Fibroblast of lung (primary cell): Measurements from ENCODE around the gene GABBR1. TPM values are rescaled to one million over a fixed set of nuclear protein-coding genes. Genes with fewer than 3 reads are reported as not detected.

ENCODE experiments used
- DNase-seq, 2 donors: peaks; one replicate each; pipeline versions ENCODE4 v3.0.0 to v3.0.0-alpha.2; 2010; ENCODE audit warnings: low read depth in 2 of 2
- H2AFZ ChIP-seq: 2 replicates; pipeline ENCODE4 v1.5.1; 2012; ENCODE audit warnings: low read length, control low read depth, inconsistent platforms
- H3K27ac ChIP-seq: 2 replicates; pipeline ENCODE4 v1.5.1; 2011; ENCODE audit warnings: low read length, control low read depth; ENCODE audit not compliant: insufficient read depth
- H3K27me3 ChIP-seq: 2 replicates; pipeline ENCODE4 v1.5.1; 2011; ENCODE audit warnings: mild to moderate bottlenecking, low read length; ENCODE audit not compliant: control insufficient read depth, insufficient read depth
- H3K36me3 ChIP-seq: 2 replicates; pipeline ENCODE4 v1.5.1; 2011; ENCODE audit warnings: low read length; ENCODE audit not compliant: control insufficient read depth, insufficient read depth
- H3K4me1 ChIP-seq: 2 replicates; pipeline ENCODE4 v1.5.1; 2011; ENCODE audit warnings: low read length; ENCODE audit not compliant: control insufficient read depth, insufficient read depth; ENCODE audit errors: extremely low read depth
- H3K4me2 ChIP-seq: 2 replicates; pipeline ENCODE4 v1.5.1; 2011; ENCODE audit warnings: low read length, control low read depth; ENCODE audit not compliant: insufficient read depth; ENCODE audit errors: extremely low read depth
- H3K4me3 ChIP-seq, 4 experiments: fragments of 200-600 bp in 1 of 4; sonication (generic) in 1 of 4; replicated peaks in 1 of 4; 2 replicates each; pipeline ENCODE4 v1.5.1; 2011 to 2016; ENCODE audit warnings: low read length in 4 of 4, low read depth in 3 of 4, mild to moderate bottlenecking in 3 of 4, control low read depth in 2 of 4, inconsistent platforms in 1 of 4, mixed read lengths in 1 of 4; ENCODE audit not compliant: insufficient read depth in 1 of 4; ENCODE audit errors: control extremely low read depth in 1 of 4
- H3K79me2 ChIP-seq: 2 replicates; pipeline ENCODE4 v1.5.1; 2012; ENCODE audit warnings: mild to moderate bottlenecking, low read length, inconsistent platforms; ENCODE audit not compliant: control insufficient read depth, insufficient read depth
- H3K9ac ChIP-seq: 2 replicates; pipeline ENCODE4 v1.5.1; 2011; ENCODE audit warnings: mild to moderate bottlenecking, low read length, control low read depth; ENCODE audit not compliant: insufficient read depth
- H3K9me3 ChIP-seq: 2 replicates; pipeline ENCODE4 v1.5.1; 2012; ENCODE audit warnings: low read depth, low read length; ENCODE audit not compliant: control insufficient read depth, insufficient read depth
- H4K20me1 ChIP-seq: 2 replicates; pipeline ENCODE4 v1.5.1; 2011; ENCODE audit warnings: low read length; ENCODE audit not compliant: control insufficient read depth, insufficient read depth; ENCODE audit errors: extremely low read depth
- CTCF ChIP-seq, 2 donors: IDR thresholded peaks in 1 of 2; conservative IDR thresholded peaks in 1 of 2; 1 replicate in 1 of 2; 2 replicates in 1 of 2; pipeline ENCODE4 v1.5.1; 2011 to 2012; ENCODE audit warnings: low read length in 2 of 2, control low read depth in 1 of 2, inconsistent platforms in 1 of 2, low read depth in 1 of 2, mild to moderate bottlenecking in 1 of 2
- EZH2 ChIP-seq: IDR thresholded peaks from 2 replicates; pipeline ENCODE4 v1.5.1; 2012; ENCODE audit warnings: low read length, control low read depth, mild to moderate bottlenecking; ENCODE audit errors: missing control alignments
- polyA plus RNA-seq, 2 donors: library from polyadenylated mRNA; depleted of rRNA in 1 of 2; stranded (reverse) in 1 of 2; unstranded in 1 of 2; fragments of >200 nt; gene quantifications; 2 replicates each; pipeline ENCODE4 v1.2.1, GENCODE V29; 2011 to 2012; ENCODE audit warnings: missing spikeins in 1 of 2
- total RNA-seq: library from RNA; depleted of rRNA; stranded (reverse); fragments of >200 nt; gene quantifications from 2 replicates; pipeline ENCODE4 v1.2.1, GENCODE V29; 2014

Gene GABBR1
- total and polyA plus RNA-seq, 2 donors (not counting 1 experiment from before 2014, with no cell fraction given) = 10.9 to 13.4 TPM

DNA sequence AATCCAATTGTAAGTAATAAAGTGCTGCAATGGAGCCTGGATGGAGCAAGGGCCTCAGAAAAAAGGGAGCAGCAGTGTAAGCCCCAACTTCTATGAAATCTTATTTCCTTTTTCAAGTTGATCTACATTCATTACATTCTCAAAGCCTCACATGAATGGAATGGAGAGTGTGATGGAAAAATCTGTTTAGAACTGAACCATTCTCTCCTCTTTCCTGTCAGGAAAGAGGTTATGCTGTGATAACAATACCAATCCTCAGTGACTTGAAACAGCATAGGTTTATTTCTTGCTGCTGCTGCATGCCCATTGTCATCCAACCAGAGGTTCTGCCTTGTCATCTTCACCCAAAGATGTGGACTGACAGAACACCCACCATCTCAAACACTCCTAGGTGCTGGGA is 56.9 kb downstream of the GABBR1 start:
- TF ChIP-seq EZH2 (no peak), CTCF (conservative IDR thresholded peaks at IDR 0.05 in 1 of 2, IDR thresholded peaks at IDR 0.05 in 1 of 2; ENCODE audit: low read depth in 1 of 2, low read length in 2 of 2) (no peak)
- Histone ChIP-seq H3K4me1 (no peaks in the 10 kb centered on the region), H3K27me3 (no peaks in the 10 kb centered on the region), H3K4me3 (no peak overlapping the region), H3K79me2 (no peaks in the 10 kb centered on the region), H3K27ac (no peak overlapping the region), H2AFZ (no peak overlapping the region), H3K9ac (no peak overlapping the region), H3K9me3 (no peaks in the 10 kb centered on the region), H3K36me3 (no peaks in the 10 kb centered on the region), H3K4me2 (no peak overlapping the region), H4K20me1 (no peaks in the 10 kb centered on the region)
- no peak for DNase-seq

DNA sequence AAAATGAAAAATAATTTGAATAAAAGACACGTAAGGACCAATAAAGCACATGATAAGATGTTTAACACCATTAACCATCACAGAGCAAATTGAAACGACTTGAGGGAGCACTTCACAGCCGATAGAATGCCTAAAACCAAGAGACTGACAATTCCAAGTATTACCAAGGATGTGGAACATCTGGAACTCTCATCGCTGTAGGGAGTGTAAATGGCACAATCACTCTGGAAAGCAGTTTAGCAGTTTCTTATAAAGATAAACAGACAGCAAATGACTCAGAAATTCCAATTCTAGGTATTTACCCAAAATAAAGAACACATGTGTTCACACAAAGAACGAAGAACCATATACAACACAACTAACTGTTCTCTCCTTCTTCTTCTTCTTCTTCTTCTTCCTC is 65.0 kb downstream of the GABBR1 start:
- DNase-seq = peak in 1 of 2 donors; percentile 8
- no peaks in the 10 kb centered on the region for H3K36me3 ChIP-seq
- TF ChIP-seq CTCF (conservative IDR thresholded peaks at IDR 0.05 in 1 of 2, IDR thresholded peaks at IDR 0.05 in 1 of 2; ENCODE audit: low read depth in 1 of 2, low read length in 2 of 2) (no peak), EZH2 (no peak)
- no peaks in the 10 kb centered on the region for H3K79me2 ChIP-seq
- H3K4me1 ChIP-seq = no peaks in the 10 kb centered on the region
- no peak overlapping the region for H3K4me2 ChIP-seq
- no peak overlapping the region for H2AFZ ChIP-seq
- H3K27ac ChIP-seq = no peak overlapping the region
- no peaks in the 10 kb centered on the region for H3K9me3 ChIP-seq
- H3K4me3 ChIP-seq = no peak overlapping the region
- H4K20me1 ChIP-seq = no peaks in the 10 kb centered on the region
- no peak overlapping the region for H3K9ac ChIP-seq
- H3K27me3 ChIP-seq = no peaks in the 10 kb centered on the region

- no peaks in the 10 kb centered on the region for H3K27me3 ChIP-seq
- H3K27ac ChIP-seq = no peak overlapping the region
- no peak overlapping the region for H3K9ac ChIP-seq
- no peak overlapping the region for H3K4me3 ChIP-seq
- no peaks in the 10 kb centered on the region for H4K20me1 ChIP-seq
- H3K4me2 ChIP-seq = no peak overlapping the region
- TF ChIP-seq CTCF (conservative IDR thresholded peaks at IDR 0.05 in 1 of 2, IDR thresholded peaks at IDR 0.05 in 1 of 2; ENCODE audit: low read depth in 1 of 2, low read length in 2 of 2) = no peak
- no peak for TF ChIP-seq EZH2
- H3K4me1 ChIP-seq = no peaks in the 10 kb centered on the region
- no peak overlapping the region for H2AFZ ChIP-seq
- DNase-seq = no peak
- no peaks in the 10 kb centered on the region for H3K36me3 ChIP-seq
- H3K9me3 ChIP-seq = no peaks in the 10 kb centered on the region
- H3K79me2 ChIP-seq = no peaks in the 10 kb centered on the region
These were observed 65.4 kb downstream of the GABBR1 start for GRCh38 chr6:29567541-29567940.
